PC-3 (cell line): Measurements from ENCODE around the gene UGT1A7. TPM values are rescaled to one million over a fixed set of nuclear protein-coding genes. Genes with fewer than 3 reads are reported as not detected.

Experiments used
- ATAC-seq: fragments of 200-7000 bp; cut with Tn5 transposase; 2 replicates; pipeline ENCODE4 v1.9.1; 2020; ENCODE audit warnings: mild to moderate bottlenecking, moderate library complexity
- BruUV-seq: library from RNA; stranded (reverse); fragments of 400-500 nt; replicated peaks from 2 replicates; lab custom pipeline; 2021; lab: Mats Ljungman, UMichigan
- CTCF ChIA-PET: fragments of 300-600 bp; sonication (Branson Sonifier 250); formaldehyde crosslinking; loops from one replicate; lab custom pipeline; 2022; ENCODE audit warnings: antibody characterized with exemption; lab: Charles Lee
- POLR2A ChIA-PET: fragments of 300-600 bp; sonication (Branson Sonifier 250); formaldehyde crosslinking; loops from one replicate; lab custom pipeline; 2022; ENCODE audit warnings: antibody characterized with exemption; ENCODE audit not compliant: unreplicated experiment; lab: Charles Lee
- DNase-seq: peaks from one replicate; pipeline ENCODE4 v3.0.0-alpha.2; 2015
- H2AFZ ChIP-seq: fragments of 300-600 bp; sonication (generic); 2 replicates; pipeline ENCODE4 v1.6.0; 2016; ENCODE audit warnings: antibody characterized with exemption, low read length
- H3F3A ChIP-seq: fragments of 300-600 bp; sonication (generic); one replicate; pipeline ENCODE4 v1.6.0; 2017; ENCODE audit warnings: antibody characterized with exemption, low read length, control low read depth, mild to moderate bottlenecking; ENCODE audit not compliant: unreplicated experiment
- H3K27ac ChIP-seq: fragments of 300-600 bp; sonication (generic); 2 replicates; pipeline ENCODE4 v1.5.1; 2016; ENCODE audit warnings: mild to moderate bottlenecking, low read length
- H3K27me3 ChIP-seq: fragments of 300-600 bp; sonication (generic); 2 replicates; pipeline ENCODE4 v1.6.1; 2016; ENCODE audit warnings: low read length, mixed read lengths
- H3K36me3 ChIP-seq: fragments of 300-600 bp; sonication (generic); 2 replicates; pipeline ENCODE4 v1.6.1; 2016; ENCODE audit warnings: low read depth, mixed run types, low read length, mixed read lengths
- H3K4me1 ChIP-seq: fragments of 300-600 bp; sonication (generic); 2 replicates; pipeline ENCODE4 v1.5.1; 2016; ENCODE audit warnings: low read length; ENCODE audit not compliant: insufficient read depth
- H3K4me2 ChIP-seq: fragments of 300-600 bp; sonication (generic); 2 replicates; pipeline ENCODE4 v1.6.0; 2016; ENCODE audit warnings: low read length
- H3K4me3 ChIP-seq: fragments of 300-600 bp; sonication (generic); 2 replicates; pipeline ENCODE4 v1.5.1; 2016; ENCODE audit warnings: mild to moderate bottlenecking, low read length, mixed read lengths
- H3K79me2 ChIP-seq: fragments of 300-600 bp; sonication (generic); 2 replicates; pipeline ENCODE4 v1.6.1; 2017; ENCODE audit warnings: low read length, mixed read lengths
- H3K9ac ChIP-seq: fragments of 300-600 bp; sonication (generic); 2 replicates; pipeline ENCODE4 v1.6.0; 2016; ENCODE audit warnings: mild to moderate bottlenecking, low read length
- H3K9me2 ChIP-seq: fragments of 300-600 bp; sonication (generic); replicated peaks from 2 replicates; pipeline ENCODE4 v1.6.1; 2016; ENCODE audit warnings: mixed run types, low read length, mixed read lengths
- H3K9me3 ChIP-seq: fragments of 300-600 bp; sonication (generic); 2 replicates; pipeline ENCODE4 v1.6.1; 2016; ENCODE audit warnings: low read length, mixed read lengths
- H4K20me1 ChIP-seq: fragments of 300-600 bp; sonication (generic); 2 replicates; pipeline ENCODE4 v1.6.1; 2016; ENCODE audit warnings: low read length, mixed read lengths
- CTCF ChIP-seq: fragments of 300-600 bp; sonication (generic); conservative IDR thresholded peaks from 2 replicates; pipeline ENCODE4 v1.5.1; 2017; ENCODE audit warnings: antibody characterized with exemption, low read depth, mild to moderate bottlenecking, low read length
- EZH2 ChIP-seq: fragments of 300-600 bp; sonication (generic); IDR thresholded peaks from one replicate; pipeline ENCODE4 v1.6.1; 2017; ENCODE audit warnings: antibody characterized with exemption, mild to moderate bottlenecking, low read length; ENCODE audit not compliant: unreplicated experiment
- EZH2phosphoT487 ChIP-seq: fragments of 300-600 bp; sonication (generic); IDR thresholded peaks from 2 replicates; pipeline ENCODE4 v1.6.1; 2018; ENCODE audit warnings: mild to moderate bottlenecking, antibody characterized with exemption, low read length, borderline replicate concordance
- intact Hi-C: fragments of 100-400 bp; cut with micrococcal nuclease; formaldehyde crosslinking; loops from 2 replicates; pipeline ENCODE4 v1.9.0; 2023
- total RNA-seq: library from RNA; depleted of rRNA; stranded (reverse); fragments of >200 nt; gene quantifications from 2 replicates; pipeline ENCODE4 v1.2.3, GENCODE V29; 2014

The UGT1A7 gene
- total RNA-seq, 1 experiment from 2014 or later, result not detected

DNA sequence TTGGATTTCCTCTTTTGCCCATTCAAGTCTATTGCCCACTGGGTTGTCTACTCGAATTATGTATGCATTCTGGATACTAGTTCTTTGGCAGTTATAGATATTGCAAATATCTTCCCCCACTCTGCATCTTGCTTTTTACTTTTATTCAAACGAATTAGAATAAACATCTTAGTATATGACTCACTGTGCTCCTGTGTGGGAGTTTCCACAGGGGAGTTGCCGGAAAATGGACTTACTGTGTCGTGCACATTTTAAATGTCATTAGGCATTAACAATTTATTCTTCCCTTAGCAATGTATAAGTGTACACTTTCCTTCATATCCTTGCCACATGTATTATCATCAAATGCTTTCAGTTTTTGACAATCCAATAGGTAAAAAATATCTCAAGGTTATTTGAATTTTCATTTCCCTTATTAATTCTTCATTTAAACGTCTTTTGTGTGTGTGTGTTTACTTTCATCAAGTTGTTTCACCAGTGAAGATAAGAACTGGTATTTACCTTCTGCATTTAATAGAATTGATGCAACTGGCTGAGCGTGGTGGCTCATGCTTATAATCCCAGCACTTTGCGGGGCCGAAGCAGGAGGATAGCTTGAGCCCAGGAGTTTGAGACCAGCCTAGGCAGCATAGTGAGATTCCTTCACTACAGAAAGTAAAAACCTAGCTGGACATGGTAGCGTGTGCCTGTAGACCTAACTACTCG lies 26.4 kb downstream of the UGT1A7 start:
- Histone ChIP-seq H4K20me1 (no peaks in the 10 kb centered on the region), H3K9ac (peak overlapping the region; percentile 50), H3K9me3 (no peaks in the 10 kb centered on the region), H3K27me3 (no peaks in the 10 kb centered on the region), H3K4me2 (peak overlapping the region; percentile 87), H3K9me2 (no peaks in the 10 kb centered on the region), H3K4me1 (peaks cover 47% of the 10 kb centered on the region), H3F3A (peaks cover 6% of the 10 kb centered on the region), H3K36me3 (no peaks in the 10 kb centered on the region), H3K27ac (peak overlapping the region; percentile 91), H2AFZ (peak overlapping the region; percentile 68), H3K79me2 (no peaks in the 10 kb centered on the region), H3K4me3 (peak overlapping the region; percentile 53)
- DNase-seq, result peak; percentile 74
- ATAC-seq, result peak; percentile 70
- ChIA-PET CTCF (no interaction called here), POLR2A (no interaction called here)
- TF ChIP-seq CTCF (no peak), EZH2phosphoT487 (no peak), EZH2 (no peak)
- BruUV-seq, result no TSS peak
- intact Hi-C loops, result loop anchor here (2.0 to 5.0 kb wide), 4 partner anchors 17 to 156 kb away; partner anchors contain the start of genes HJURP and USP40

GRCh38 chr2:233708942-233709341 lies 27.2 kb downstream of the UGT1A7 start:
- H3K4me2 ChIP-seq, result peak overlapping the region; percentile 87; the same call in 1 of the 2 replicates
- TF ChIP-seq CTCF (no peak), EZH2phosphoT487 (no peak), EZH2 (no peak)
- H3F3A ChIP-seq, result peaks cover 6% of the 10 kb centered on the region
- peak overlapping the region; percentile 91 for H3K27ac ChIP-seq
- DNase-seq (no peak), ATAC-seq (no peak)
- no peaks in the 10 kb centered on the region for H4K20me1 ChIP-seq
- POLR2A ChIA-PET, result no interaction called here
- no peaks in the 10 kb centered on the region for H3K27me3 ChIP-seq
- no peaks in the 10 kb centered on the region for H3K9me2 ChIP-seq
- no peaks in the 10 kb centered on the region for H3K9me3 ChIP-seq
- H3K9ac ChIP-seq, result peak overlapping the region; percentile 50; the same call in 1 of the 2 replicates
- intact Hi-C loops, result loop anchor here (5.0 kb wide), 3 partner anchors 142 to 157 kb away; partner anchors contain the start of genes HJURP and USP40
- H3K4me3 ChIP-seq, result no peak overlapping the region
- no peak overlapping the region for H2AFZ ChIP-seq
- no TSS peak for BruUV-seq
- H3K79me2 ChIP-seq, result no peaks in the 10 kb centered on the region
- peaks cover 47% of the 10 kb centered on the region for H3K4me1 ChIP-seq
- CTCF ChIA-PET, result no interaction called here
- no peaks in the 10 kb centered on the region for H3K36me3 ChIP-seq
